Measurements from ENCODE around the gene IL3. TPM values are rescaled to one million over a fixed set of nuclear protein-coding genes. Genes with fewer than 3 reads are reported as not detected.

Gene IL3
- total and polyA plus RNA-seq, 9 of the 15 experiments (the other 6 are each of a cell fraction or from before 2014, with no cell fraction given), result not detected

GRCh38 chr5:132016721-132017250, 43.7 kb upstream of the IL3 start (continued):
- TF ChIP-seq CHD7 (IDR thresholded peaks at IDR 0.05; ENCODE audit: low read depth, low read length) (no peak), ZNF511 (CRISPR knock-in tag; IDR thresholded peaks at IDR 0.05) (no peak), TCF7L2 (IDR thresholded peaks at IDR 0.05; ENCODE audit: low read depth, low read length) (no peak), ZNF263 (CRISPR knock-in tag; IDR thresholded peaks at IDR 0.05; ENCODE audit: borderline replicate concordance) (no peak), NFIX (CRISPR knock-in tag; IDR thresholded peaks at IDR 0.05; ENCODE audit: low read depth) (no peak), TAF7 (tag; IDR thresholded peaks at IDR 0.05) (no peak), HDAC1 (IDR thresholded peaks at IDR 0.05) (no peak), ZKSCAN8 (CRISPR knock-in tag; IDR thresholded peaks at IDR 0.05) (no peak), MYBL2 (IDR thresholded peaks at IDR 0.05; ENCODE audit: low read depth) (no peak), MYBL2 (CRISPR knock-in tag; IDR thresholded peaks at IDR 0.05; ENCODE audit: borderline replicate concordance) (no peak), ZNF395 (CRISPR knock-in tag; IDR thresholded peaks at IDR 0.05) (no peak)

Measured in K562 (cell line).